GM12878 (cell line): ENCODE measurements around the gene KRTAP5-2. TPM values are rescaled to one million over a fixed set of nuclear protein-coding genes. Genes with fewer than 3 reads are reported as not detected.
A peak's percentile ranks its signal among the peaks of the same experiment; 100 is the strongest.

Experiments
- ATAC-seq: fragments of 200-7000 bp; cut with Tn5 transposase; 3 replicates; pipeline ENCODE4 v1.9.1; 2020; ENCODE audit warnings: mild to moderate bottlenecking, moderate library complexity
- BruUV-seq: library from RNA; stranded (reverse); fragments of 400-500 nt; replicated peaks from 2 replicates; lab custom pipeline; 2021; lab: Mats Ljungman, UMichigan
- CTCF ChIA-PET: fragments of 300-600 bp; sonication (Branson Sonifier 250); formaldehyde crosslinking; extraction: SDS; loops from one replicate; lab custom pipeline; 2021; ENCODE audit warnings: inconsistent platforms; lab: Yijun Ruan, JAX
- POLR2A ChIA-PET: fragments of 350-600 bp; formaldehyde crosslinking; extraction: SDS; loops from one replicate; lab custom pipeline; 2021; ENCODE audit warnings: inconsistent platforms; lab: Charles Lee
- RAD21 ChIA-PET: fragments of 300-600 bp; sonication (Branson Sonifier 250); formaldehyde crosslinking; loops from one replicate; lab custom pipeline; 2023; ENCODE audit warnings: antibody characterized with exemption; ENCODE audit not compliant: unreplicated experiment; lab: Charles Lee
- SMC1A ChIA-PET: fragments of 300-600 bp; sonication (Branson Sonifier 250); formaldehyde crosslinking; loops from one replicate; lab custom pipeline; 2023; ENCODE audit not compliant: unreplicated experiment, uncharacterized antibody; lab: Charles Lee
- DNase-seq: peaks from one replicate; pipeline ENCODE4 v3.0.0-alpha.2; 2011; ENCODE audit warnings: low read depth, low spot score
- FAIRE-seq: peaks from 3 replicates; lab custom pipeline; 2011; peaks lifted over from hg19 to GRCh38; lab: Jason Lieb, UNC
- H2AFZ ChIP-seq: 2 replicates; pipeline ENCODE4 v1.6.0; 2011; ENCODE audit warnings: low read depth, low read length, control low read depth; ENCODE audit not compliant: control insufficient read depth
- H3K27ac ChIP-seq: 2 replicates; pipeline ENCODE4 v1.5.1; 2011; ENCODE audit warnings: control low read depth; ENCODE audit not compliant: control insufficient read depth, insufficient read depth
- H3K27me3 ChIP-seq, 2 experiments: replicated peaks in 1 of 2; 2 replicates each; pipeline versions ENCODE4 v1.6.0 to v1.6.1; 2011; ENCODE audit warnings: low read length in 1 of 2; ENCODE audit not compliant: control insufficient read depth in 2 of 2, insufficient read depth in 2 of 2
- H3K36me3 ChIP-seq, 2 experiments: 2 replicates each; pipeline ENCODE4 v1.5.1; 2011; ENCODE audit warnings: low read length in 1 of 2; ENCODE audit not compliant: control insufficient read depth in 2 of 2, insufficient read depth in 2 of 2
- H3K4me1 ChIP-seq: 2 replicates; pipeline ENCODE4 v1.6.1; 2011; ENCODE audit warnings: mild to moderate bottlenecking, low read length, moderate library complexity, mixed read lengths; ENCODE audit not compliant: control insufficient read depth, insufficient read depth
- H3K4me2 ChIP-seq: 2 replicates; pipeline ENCODE4 v1.6.0; 2011; ENCODE audit warnings: control low read depth; ENCODE audit not compliant: control insufficient read depth, insufficient read depth
- H3K4me3 ChIP-seq: fragments of 200-600 bp; sonication (generic); 2 replicates; pipeline ENCODE4 v1.5.1; 2016
- H3K79me2 ChIP-seq: 2 replicates; pipeline ENCODE4 v1.6.0; 2011; ENCODE audit warnings: low read length; ENCODE audit not compliant: control insufficient read depth, insufficient read depth
- H3K9ac ChIP-seq: 2 replicates; pipeline ENCODE4 v1.8.0; 2011; ENCODE audit warnings: low read length, control low read depth, mixed read lengths; ENCODE audit not compliant: control insufficient read depth, insufficient read depth
- H3K9me3 ChIP-seq: replicated peaks from 3 replicates; pipeline ENCODE4 v1.5.1; 2011; ENCODE audit warnings: mild to moderate bottlenecking, low read length; ENCODE audit not compliant: control insufficient read depth, insufficient read depth
- H4K20me1 ChIP-seq: 2 replicates; pipeline ENCODE4 v1.6.0; 2011; ENCODE audit not compliant: control insufficient read depth, insufficient read depth
- BACH1 ChIP-seq: fragments of 450-650 bp; IDR thresholded peaks from 2 replicates; pipeline ENCODE4 v1.6.1; 2017; ENCODE audit warnings: mild to moderate bottlenecking, borderline replicate concordance
- BMI1 ChIP-seq: fragments of 450-650 bp; IDR thresholded peaks from 2 replicates; pipeline ENCODE4 v1.6.1; 2016; ENCODE audit warnings: mild to moderate bottlenecking, moderate library complexity, borderline replicate concordance
- IRF3 ChIP-seq: fragments of 450-650 bp; IDR thresholded peaks from 2 replicates; pipeline ENCODE4 v1.6.1; 2014; ENCODE audit warnings: mild to moderate bottlenecking
- MLLT1 ChIP-seq: fragments of 450-650 bp; IDR thresholded peaks from 2 replicates; pipeline ENCODE4 v1.6.1; 2016; ENCODE audit warnings: mild to moderate bottlenecking
- MXI1 ChIP-seq: fragments of 150-350 bp; IDR thresholded peaks from 2 replicates; pipeline ENCODE4 v1.6.1; 2011; ENCODE audit warnings: low read depth, mild to moderate bottlenecking, inconsistent platforms, low read length, improper control_type of control experiment
- NRF1 ChIP-seq: conservative IDR thresholded peaks from 2 replicates; pipeline ENCODE4 v1.6.1; 2011; ENCODE audit warnings: mild to moderate bottlenecking, low read depth, low read length, improper control_type of control experiment
- POU2F2 ChIP-seq: IDR thresholded peaks from 3 replicates; pipeline ENCODE4 v1.6.1; 2011; ENCODE audit warnings: low read depth, mild to moderate bottlenecking, low read length, borderline replicate concordance
- RAD51 ChIP-seq: fragments of 450-650 bp; IDR thresholded peaks from 2 replicates; pipeline ENCODE4 v1.6.1; 2016; ENCODE audit warnings: moderate library complexity, mild to moderate bottlenecking, inconsistent platforms
- ZZZ3 ChIP-seq: IDR thresholded peaks from 2 replicates; pipeline ENCODE4 v1.6.1; 2011; ENCODE audit warnings: low read depth; ENCODE audit not compliant: control insufficient read depth, insufficient read length
- WGBS: methylation state at CpG from one replicate; pipeline ENCODE4 v1.1.6; 2016; ENCODE audit warnings: low lambda C conversion rate; ENCODE audit not compliant: insufficient replicate concordance, insufficient coverage; ENCODE audit errors: missing lambda C conversion rate; 5-methylcytosine and 5-hydroxymethylcytosine counted together
- in situ Hi-C: fragments of 300-500 bp; cut with MboI; formaldehyde crosslinking; loops from 9 replicates; pipeline ENCODE4 v1.14.3; 2018; ENCODE audit warnings: mixed read lengths
- intact Hi-C: fragments of 100-400 bp; cut with micrococcal nuclease; formaldehyde crosslinking; loops from one replicate; pipeline ENCODE4 v1.14.2; 2022; ENCODE audit not compliant: unreplicated experiment
- polyA plus RNA-seq, 11 experiments: library from polyadenylated mRNA; depleted of rRNA in 4 of 11; unstranded in 6 of 11; stranded (reverse) in 5 of 11; fragments of >200 nt; fragmentation: Nextera tagmentation in 4 of 11; fragmentation: Illumina TruSeq in 1 of 11; extraction: Ambion mirVana in 4 of 11; extraction: Trizol in 1 of 11; gene quantifications; 1 replicate in 1 of 11; 2 replicates in 10 of 11; pipeline versions ENCODE4 v1.2.1 to v1.2.3, GENCODE V29; 2011 to 2016; ENCODE audit warnings: inconsistent platforms in 2 of 11, missing spikeins in 2 of 11, low read depth in 1 of 11
- total RNA-seq, 4 experiments: library from RNA; depleted of rRNA in 3 of 4; stranded (reverse); fragments of >200 nt in 3 of 4; fragmentation: Illumina TruSeq in 1 of 4; extraction: Trizol in 1 of 4; gene quantifications; 2 replicates each; pipeline versions ENCODE4 v1.2.1 to v1.2.3, GENCODE V29; 2013 to 2021
- TF ChIP-seq, protein P1 (sequence below): fragments of 150-350 bp; IDR thresholded peaks from 2 replicates; pipeline ENCODE4 v1.6.1; 2016; ENCODE audit warnings: low read depth, low read length

KRTAP5-2 gene
- total and polyA plus RNA-seq, 10 of the 15 experiments (the other 5 are each of a cell fraction or from before 2014, with no cell fraction given) = not detected

DNA sequence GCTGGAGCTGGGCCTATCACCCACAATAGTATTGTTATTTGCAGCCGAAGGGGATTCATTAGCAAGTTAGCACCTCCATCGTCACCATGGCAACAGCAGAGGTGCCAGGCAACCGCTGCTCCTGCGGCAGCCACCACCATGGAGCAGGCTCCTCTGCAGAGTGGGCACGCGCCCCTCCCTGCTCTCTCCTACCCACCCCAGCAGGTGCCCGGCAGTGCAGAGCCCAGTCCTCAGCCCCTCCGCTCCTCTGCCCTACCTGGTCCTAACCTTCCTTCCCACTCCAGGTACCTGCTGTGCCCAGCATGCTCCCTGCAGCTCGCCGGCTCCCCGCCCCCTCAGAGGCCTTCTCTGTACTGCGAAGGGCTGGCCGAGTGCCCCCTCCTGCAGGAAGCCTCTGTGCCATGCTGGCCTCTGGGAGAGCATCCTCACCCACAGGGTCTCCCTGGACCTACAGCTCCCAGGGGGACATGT, 29.6 kb downstream of the KRTAP5-2 start:
- no peak for FAIRE-seq
- no peaks in the 10 kb centered on the region for H3K4me1 ChIP-seq

GRCh38 chr11:1567721-1568100, 30.4 kb downstream of the KRTAP5-2 start:
- ATAC-seq (no peak), DNase-seq (no peak), FAIRE-seq (no peak)
- H3K4me3 ChIP-seq = no peak overlapping the region
- H3K79me2 ChIP-seq = no peaks in the 10 kb centered on the region
- no peak overlapping the region for H3K9ac ChIP-seq
- no peaks in the 10 kb centered on the region for H4K20me1 ChIP-seq
- 12% methylated on average over 7 of the region's 7 CpGs for WGBS
- no peaks in the 10 kb centered on the region for H3K36me3 ChIP-seq
- RAD21 ChIA-PET = interaction anchor here (1.4 kb wide), 1 partner anchor 61 kb away, joined by 3 read pairs; no protein-coding TSS in a partner anchor
- H3K9me3 ChIP-seq = no peaks in the 10 kb centered on the region
- CTCF ChIA-PET = interaction anchor here (1.1 kb wide), 1 partner anchor 9 kb away, joined by 3 read pairs; no protein-coding TSS in a partner anchor
- intact Hi-C loops (no loop called here), in situ Hi-C loops (no loop called here)
- no peak overlapping the region for H3K27ac ChIP-seq
- peaks cover 2 to 3% of the 10 kb centered on the region in 2 experiments; a peak in 3 of 4 replicates for H3K27me3 ChIP-seq
- no peak overlapping the region for H2AFZ ChIP-seq
- SMC1A ChIA-PET = no interaction called here
- H3K4me2 ChIP-seq = no peak overlapping the region
- no TSS peak for BruUV-seq
- no peaks in the 10 kb centered on the region for H3K4me1 ChIP-seq
- POLR2A ChIA-PET = no interaction called here
- TF ChIP-seq NRF1 = no peak
- TF ChIP-seq POU2F2 = no peak
- TF ChIP-seq, protein P1, sequence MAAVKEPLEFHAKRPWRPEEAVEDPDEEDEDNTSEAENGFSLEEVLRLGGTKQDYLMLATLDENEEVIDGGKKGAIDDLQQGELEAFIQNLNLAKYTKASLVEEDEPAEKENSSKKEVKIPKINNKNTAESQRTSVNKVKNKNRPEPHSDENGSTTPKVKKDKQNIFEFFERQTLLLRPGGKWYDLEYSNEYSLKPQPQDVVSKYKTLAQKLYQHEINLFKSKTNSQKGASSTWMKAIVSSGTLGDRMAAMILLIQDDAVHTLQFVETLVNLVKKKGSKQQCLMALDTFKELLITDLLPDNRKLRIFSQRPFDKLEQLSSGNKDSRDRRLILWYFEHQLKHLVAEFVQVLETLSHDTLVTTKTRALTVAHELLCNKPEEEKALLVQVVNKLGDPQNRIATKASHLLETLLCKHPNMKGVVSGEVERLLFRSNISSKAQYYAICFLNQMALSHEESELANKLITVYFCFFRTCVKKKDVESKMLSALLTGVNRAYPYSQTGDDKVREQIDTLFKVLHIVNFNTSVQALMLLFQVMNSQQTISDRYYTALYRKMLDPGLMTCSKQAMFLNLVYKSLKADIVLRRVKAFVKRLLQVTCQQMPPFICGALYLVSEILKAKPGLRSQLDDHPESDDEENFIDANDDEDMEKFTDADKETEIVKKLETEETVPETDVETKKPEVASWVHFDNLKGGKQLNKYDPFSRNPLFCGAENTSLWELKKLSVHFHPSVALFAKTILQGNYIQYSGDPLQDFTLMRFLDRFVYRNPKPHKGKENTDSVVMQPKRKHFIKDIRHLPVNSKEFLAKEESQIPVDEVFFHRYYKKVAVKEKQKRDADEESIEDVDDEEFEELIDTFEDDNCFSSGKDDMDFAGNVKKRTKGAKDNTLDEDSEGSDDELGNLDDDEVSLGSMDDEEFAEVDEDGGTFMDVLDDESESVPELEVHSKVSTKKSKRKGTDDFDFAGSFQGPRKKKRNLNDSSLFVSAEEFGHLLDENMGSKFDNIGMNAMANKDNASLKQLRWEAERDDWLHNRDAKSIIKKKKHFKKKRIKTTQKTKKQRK = no peak
- TF ChIP-seq ZZZ3 = no peak
- no peak for TF ChIP-seq MLLT1
- no peak for TF ChIP-seq BACH1
- TF ChIP-seq RAD51 = no peak

More for the DNA sequence above, 29.6 kb downstream of the KRTAP5-2 start:
- Histone ChIP-seq H3K9me3 (no peaks in the 10 kb centered on the region), H3K36me3 (no peaks in the 10 kb centered on the region), H4K20me1 (no peaks in the 10 kb centered on the region), H2AFZ (no peak overlapping the region), H3K27me3 (peaks cover 2 to 3% of the 10 kb centered on the region in 2 experiments; a peak in 3 of 4 replicates), H3K79me2 (no peaks in the 10 kb centered on the region), H3K4me3 (no peak overlapping the region), H3K27ac (no peak overlapping the region), H3K4me2 (no peak overlapping the region), H3K9ac (no peak overlapping the region)
- 35% methylated on average over 13 of the region's 13 CpGs for WGBS
- ChIA-PET CTCF (interaction anchor here (1.1 kb wide), 1 partner anchor 9 kb away, joined by 3 read pairs; no protein-coding TSS in a partner anchor), RAD21 (interaction anchor here (1.4 kb wide), 1 partner anchor 60 kb away, joined by 3 read pairs; no protein-coding TSS in a partner anchor), SMC1A (no interaction called here), POLR2A (interaction anchor here (0.7 kb wide), 1 partner anchor 128 kb away, joined by 3 read pairs; no protein-coding TSS in a partner anchor)
- no TSS peak for BruUV-seq
- DNase-seq = no peak
- TF ChIP-seq MXI1 (0 out of 2 replicates have a peak, but pooled peaks have one; percentile 24), BMI1 (peak; percentile 89), IRF3 (no peak)
- in situ Hi-C loops (no loop called here), intact Hi-C loops (no loop called here)
- ATAC-seq = peak; percentile 16; the same call in 2 of the 3 replicates
